IMR-90 (cell line): Measurements from ENCODE around the gene MADD. TPM values are rescaled to one million over a fixed set of nuclear protein-coding genes. Genes with fewer than 3 reads are reported as not detected.

Experiments used
- ATAC-seq: fragments of 200-7000 bp; cut with Tn5 transposase; 2 replicates; pipeline ENCODE4 v1.9.1; 2020; ENCODE audit warnings: low read depth, mild to moderate bottlenecking, moderate library complexity
- BruUV-seq: library from RNA; stranded (reverse); fragments of 400-500 nt; replicated peaks from 2 replicates; lab custom pipeline; 2021; lab: Mats Ljungman, UMichigan
- CTCF ChIA-PET: fragments of 300-600 bp; formaldehyde crosslinking; extraction: SDS; loops from one replicate; lab custom pipeline; 2021; ENCODE audit warnings: antibody characterized with exemption; lab: Yijun Ruan, JAX
- POLR2A ChIA-PET: fragments of 300-600 bp; sonication (Branson Sonifier 250); formaldehyde crosslinking; loops from one replicate; lab custom pipeline; 2022; ENCODE audit warnings: antibody characterized with exemption; ENCODE audit not compliant: unreplicated experiment; lab: Charles Lee
- DNase-seq: peaks from one replicate; pipeline ENCODE4 v3.0.0; 2013
- H2AFZ ChIP-seq: replicated peaks from 2 replicates; pipeline ENCODE3; 2013; ENCODE audit warnings: low read length, mild to moderate bottlenecking; ENCODE audit not compliant: poor library complexity
- H2AK5ac ChIP-seq: 2 replicates; pipeline ENCODE4 v1.6.1; 2013; ENCODE audit warnings: low read depth, low read length, inconsistent platforms
- H2AK9ac ChIP-seq: replicated peaks from 2 replicates; pipeline ENCODE3; 2013; ENCODE audit warnings: mild to moderate bottlenecking, low read depth, low read length, moderate library complexity; ENCODE audit not compliant: poor library complexity
- H2BK120ac ChIP-seq: 2 replicates; pipeline ENCODE4 v1.6.1; 2013; ENCODE audit warnings: low read depth, low read length, inconsistent platforms
- H2BK15ac ChIP-seq: 3 replicates; pipeline ENCODE4 v1.6.1; 2013; ENCODE audit warnings: low read depth, low read length, inconsistent platforms
- H2BK20ac ChIP-seq: 2 replicates; pipeline ENCODE4 v1.6.1; 2013; ENCODE audit warnings: low read depth, mild to moderate bottlenecking, inconsistent platforms, low read length, moderate library complexity
- H2BK5ac ChIP-seq: 2 replicates; pipeline ENCODE4 v1.6.1; 2013; ENCODE audit warnings: mild to moderate bottlenecking, low read depth, low read length, inconsistent platforms; ENCODE audit not compliant: poor library complexity, severe bottlenecking
- H3K14ac ChIP-seq: replicated peaks from 2 replicates; pipeline ENCODE4 v1.6.1; 2013; ENCODE audit warnings: low read depth, low read length, inconsistent platforms
- H3K18ac ChIP-seq: 2 replicates; pipeline ENCODE4 v1.6.1; 2013; ENCODE audit warnings: low read depth, low read length, control low read depth
- H3K23ac ChIP-seq: 2 replicates; pipeline ENCODE4 v1.6.1; 2013; ENCODE audit warnings: low read depth, low read length, inconsistent platforms
- H3K27ac ChIP-seq: 2 replicates; pipeline ENCODE4 v1.5.1; 2013; ENCODE audit warnings: mild to moderate bottlenecking, control low read depth, low read length; ENCODE audit not compliant: insufficient read depth
- H3K27me3 ChIP-seq: 2 replicates; pipeline ENCODE4 v1.6.1; 2013; ENCODE audit warnings: low read length; ENCODE audit not compliant: control insufficient read depth, insufficient read depth
- H3K36me3 ChIP-seq: 2 replicates; pipeline ENCODE4 v1.6.1; 2013; ENCODE audit warnings: low read length, mixed read lengths; ENCODE audit not compliant: control insufficient read depth, insufficient read depth
- H3K4ac ChIP-seq: 2 replicates; pipeline ENCODE4 v1.6.1; 2013; ENCODE audit warnings: low read depth, low read length, inconsistent platforms
- H3K4me1 ChIP-seq: 2 replicates; pipeline ENCODE4 v1.6.1; 2013; ENCODE audit warnings: low read length, mixed read lengths; ENCODE audit not compliant: control insufficient read depth, insufficient read depth
- H3K4me2 ChIP-seq: 2 replicates; pipeline ENCODE4 v1.6.1; 2013; ENCODE audit warnings: low read depth, mild to moderate bottlenecking, control low read depth, low read length, moderate library complexity
- H3K4me3 ChIP-seq: 2 replicates; pipeline ENCODE4 v1.5.1; 2013; ENCODE audit warnings: low read depth, mild to moderate bottlenecking, control low read depth, low read length, moderate library complexity; ENCODE audit not compliant: insufficient read depth
- H3K56ac ChIP-seq: 2 replicates; pipeline ENCODE4 v1.6.1; 2013; ENCODE audit warnings: low read length, inconsistent platforms; ENCODE audit not compliant: insufficient read depth; ENCODE audit errors: extremely low read depth
- H3K79me1 ChIP-seq, 2 experiments: 2 replicates each; pipeline ENCODE4 v1.6.1; 2013; ENCODE audit warnings: low read length in 2 of 2, inconsistent platforms in 1 of 2, low read depth in 1 of 2
- H3K9ac ChIP-seq: 2 replicates; pipeline ENCODE4 v1.6.1; 2013; ENCODE audit warnings: low read depth, low read length, control low read depth
- H3K9me1 ChIP-seq: 2 replicates; pipeline ENCODE4 v1.6.1; 2013; ENCODE audit warnings: low read length, inconsistent platforms; ENCODE audit not compliant: insufficient read depth
- H3K9me3 ChIP-seq: 2 replicates; pipeline ENCODE4 v1.6.1; 2013; ENCODE audit warnings: low read length; ENCODE audit not compliant: control insufficient read depth, insufficient read depth
- H4K20me1 ChIP-seq: 2 replicates; pipeline ENCODE4 v1.6.1; 2013; ENCODE audit warnings: low read length, inconsistent platforms; ENCODE audit not compliant: insufficient read depth
- H4K5ac ChIP-seq: 2 replicates; pipeline ENCODE4 v1.6.1; 2013; ENCODE audit warnings: mild to moderate bottlenecking, low read depth, low read length, control low read depth
- H4K8ac ChIP-seq, 2 experiments: 2 replicates each; pipeline ENCODE4 v1.6.1; 2013; ENCODE audit warnings: low read depth in 2 of 2, low read length in 2 of 2, control low read depth in 1 of 2, inconsistent platforms in 1 of 2
- H4K91ac ChIP-seq: 2 replicates; pipeline ENCODE4 v1.6.1; 2013; ENCODE audit warnings: low read depth, low read length, inconsistent platforms; ENCODE audit not compliant: insufficient read depth
- BHLHE40 ChIP-seq: fragments of 150-350 bp; IDR thresholded peaks from 2 replicates; pipeline ENCODE4 v1.6.1; 2016; ENCODE audit warnings: mild to moderate bottlenecking, low read depth, low read length
- CEBPB ChIP-seq: IDR thresholded peaks from 2 replicates; pipeline ENCODE4 v1.6.1; 2012; ENCODE audit warnings: low read depth, low read length, improper control_type of control experiment
- CHD1 ChIP-seq: IDR thresholded peaks from 2 replicates; pipeline ENCODE4 v1.6.1; 2012; ENCODE audit warnings: low read depth, low read length, improper control_type of control experiment
- FOS ChIP-seq: fragments of 150-350 bp; IDR thresholded peaks from 2 replicates; pipeline ENCODE4 v1.6.1; 2016; ENCODE audit warnings: low read depth, low read length
- MAFK ChIP-seq: IDR thresholded peaks from 2 replicates; pipeline ENCODE4 v1.6.1; 2012; ENCODE audit warnings: low read depth, low read length, improper control_type of control experiment
- MAZ ChIP-seq: IDR thresholded peaks from 2 replicates; pipeline ENCODE4 v1.6.1; 2012; ENCODE audit warnings: low read depth, mild to moderate bottlenecking, low read length, improper control_type of control experiment, moderate library complexity, borderline replicate concordance
- MXI1 ChIP-seq: IDR thresholded peaks from 2 replicates; pipeline ENCODE4 v1.6.1; 2012; ENCODE audit warnings: low read depth, mild to moderate bottlenecking, low read length, moderate library complexity, borderline replicate concordance
- NFE2L2 ChIP-seq: fragments of 150-350 bp; IDR thresholded peaks from 2 replicates; pipeline ENCODE4 v1.6.1; 2016; ENCODE audit warnings: low read depth, mild to moderate bottlenecking, low read length
- POLR2A ChIP-seq: IDR thresholded peaks from 2 replicates; pipeline ENCODE4 v1.6.1; 2012; ENCODE audit warnings: mild to moderate bottlenecking, low read depth, low read length
- RAD21 ChIP-seq: IDR thresholded peaks from 2 replicates; pipeline ENCODE4 v1.6.1; 2012; ENCODE audit warnings: low read length, improper control_type of control experiment
- RFX5 ChIP-seq: IDR thresholded peaks from 2 replicates; pipeline ENCODE4 v1.8.0; 2012; ENCODE audit warnings: low read depth, mild to moderate bottlenecking, low read length, moderate library complexity
- SMC3 ChIP-seq: fragments of 150-350 bp; IDR thresholded peaks from 2 replicates; pipeline ENCODE4 v1.6.1; 2016; ENCODE audit warnings: low read depth, mild to moderate bottlenecking, antibody characterized with exemption, low read length, moderate library complexity
- WGBS, 2 experiments: methylation state at CpG; one replicate each; pipeline versions ENCODE4 v1.1.5 to v1.1.7; 2013; ENCODE audit warnings: missing lambda C conversion rate in 2 of 2; ENCODE audit not compliant: insufficient read length in 1 of 2; ENCODE audit errors: extremely low coverage in 2 of 2; 5-methylcytosine and 5-hydroxymethylcytosine counted together
- dilution Hi-C: fragments of 300-500 bp; cut with HindIII; formaldehyde crosslinking; loops from one replicate; pipeline ENCODE4 v1.14.3; 2018; ENCODE audit warnings: low sequenced_read_pairs; ENCODE audit not compliant: unreplicated experiment
- in situ Hi-C: fragments of 300-500 bp; cut with MboI; formaldehyde crosslinking; loops from 3 replicates; pipeline ENCODE4 v1.14.3; 2019; ENCODE audit warnings: low sequenced_read_pairs, inconsistent platforms, mixed read lengths
- intact Hi-C: fragments of 100-400 bp; cut with micrococcal nuclease; formaldehyde crosslinking; loops from 2 replicates; pipeline ENCODE4 v1.10.0; 2022
- polyA plus RNA-seq, 3 experiments: library from polyadenylated mRNA; depleted of rRNA; stranded (reverse); fragments of >200 nt; gene quantifications; 2 replicates each; pipeline ENCODE4 v1.2.3, GENCODE V29; 2012; ENCODE audit warnings: low replicate concordance in 1 of 3
- total RNA-seq: library from RNA; depleted of rRNA; stranded (reverse); fragments of >200 nt; gene quantifications from 2 replicates; pipeline ENCODE4 v1.2.3, GENCODE V29; 2012
- TF ChIP-seq, protein P1 (sequence below): fragments of 150-350 bp; IDR thresholded peaks from 2 replicates; pipeline ENCODE4 v1.6.1; 2017; ENCODE audit warnings: mild to moderate bottlenecking, antibody characterized with exemption, low read length, low read depth
- TF ChIP-seq, protein P2 (sequence below): fragments of 150-350 bp; IDR thresholded peaks from 2 replicates; pipeline ENCODE4 v1.6.1; 2016; ENCODE audit warnings: low read depth, mild to moderate bottlenecking, low read length, moderate library complexity, borderline replicate concordance

Gene MADD
- total and polyA plus RNA-seq, 2 of the 4 experiments (the other 2 are of a cell fraction) = 13.3 to 16.4 TPM

DNA sequence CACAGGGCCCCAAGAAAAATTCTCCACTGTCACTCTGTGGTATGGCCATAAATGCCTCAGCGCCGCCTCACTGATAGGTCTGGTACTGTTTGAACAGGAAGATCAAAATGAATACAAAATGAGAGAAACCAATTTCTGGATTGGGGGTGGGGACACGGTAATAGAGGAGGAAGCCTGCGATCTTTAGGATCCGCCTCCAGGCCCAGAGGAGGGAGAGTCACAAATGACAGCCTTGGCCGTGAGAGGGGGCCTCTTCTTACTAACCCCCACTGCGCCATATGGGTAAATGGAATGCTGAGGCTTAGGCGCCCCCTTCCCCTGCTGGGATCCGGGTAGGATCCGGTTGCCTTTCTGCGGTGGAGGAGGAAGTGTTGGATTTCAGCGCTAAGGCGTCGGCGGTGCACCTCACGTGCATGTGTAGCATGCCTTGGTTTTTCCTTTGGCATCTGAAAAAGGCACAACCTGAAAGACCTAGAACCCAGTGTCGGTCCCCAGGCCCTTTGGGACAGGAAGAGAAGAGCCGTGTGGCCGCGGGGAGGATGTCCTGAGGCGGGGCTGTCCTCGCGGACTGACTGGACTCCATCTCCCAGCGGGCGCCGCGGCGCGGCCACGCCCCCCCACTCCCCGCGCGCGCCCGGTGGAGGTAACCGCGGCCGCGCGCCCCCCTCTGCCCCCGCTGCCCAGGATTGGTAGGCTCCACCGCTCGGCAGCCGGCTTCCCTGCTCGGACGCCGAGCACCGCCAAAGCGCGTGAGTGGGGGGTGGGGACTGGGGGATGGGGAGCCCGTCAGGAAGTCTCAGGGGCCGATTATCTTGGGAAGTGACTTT is 718 bp upstream of the MADD start:
- H2AFZ ChIP-seq = peak overlapping the region; percentile 96
- intact Hi-C loops = no loop called here
- peak overlapping the region; percentile 90 for H2BK120ac ChIP-seq
- H2AK9ac ChIP-seq = peak overlapping the region; percentile 94
- H3K9ac ChIP-seq = peak overlapping the region; percentile 95
- H2BK5ac ChIP-seq = peak overlapping the region; percentile 94
- H3K9me3 ChIP-seq = no peaks in the 10 kb centered on the region
- H3K23ac ChIP-seq = peak overlapping the region; percentile 97
- H4K91ac ChIP-seq = peak overlapping the region; percentile 96
- H2BK20ac ChIP-seq = peak overlapping the region; percentile 76
- H2AK5ac ChIP-seq = peak overlapping the region; percentile 60
- H3K4me1 ChIP-seq = peaks cover 20% of the 10 kb centered on the region
- peaks cover 26% of the 10 kb centered on the region for H3K9me1 ChIP-seq
- H3K79me1 ChIP-seq = peaks cover 19 to 47% of the 10 kb centered on the region in 2 experiments
- in situ Hi-C loops = no loop called here
- ChIA-PET CTCF (interaction anchor here (1.0 kb wide), 1 partner anchor 10 kb away, joined by 3 read pairs; no protein-coding TSS in a partner anchor), POLR2A (no interaction called here)
- peak overlapping the region; percentile 99 for H3K4ac ChIP-seq
- H4K20me1 ChIP-seq = peaks cover 34% of the 10 kb centered on the region
- H3K27me3 ChIP-seq = no peaks in the 10 kb centered on the region
- H3K4me2 ChIP-seq = peak overlapping the region; percentile 96
- H3K4me3 ChIP-seq = peak overlapping the region; percentile 89
- H3K56ac ChIP-seq = peak overlapping the region; percentile 82
- H2BK15ac ChIP-seq = peak overlapping the region; percentile 84; the same call in 2 of the 3 replicates
- peak overlapping the region; percentile 99 for H3K14ac ChIP-seq
- ATAC-seq (peak; percentile 76), DNase-seq (peak; percentile 82)
- H4K5ac ChIP-seq = peak overlapping the region; percentile 97
- H4K8ac ChIP-seq = peak overlapping the region; percentile 96
- no peaks in the 10 kb centered on the region for H3K36me3 ChIP-seq
- H3K27ac ChIP-seq = peak overlapping the region; percentile 99
- H3K18ac ChIP-seq = peak overlapping the region; percentile 98
- no TSS peak for BruUV-seq
- dilution Hi-C loops = no loop called here
- 0% methylated on average over 2 of the region's 52 CpGs; no CpG with 5 or more reads in 1 of the 2 experiments for WGBS, 2 experiments
- no peak; the same call in 1 of the 2 replicates for TF ChIP-seq POLR2A
- TF ChIP-seq BHLHE40 = peak; percentile 95
- 0 out of 2 replicates have a peak, but pooled peaks have one; percentile 51 for TF ChIP-seq MXI1
- TF ChIP-seq, protein P1, sequence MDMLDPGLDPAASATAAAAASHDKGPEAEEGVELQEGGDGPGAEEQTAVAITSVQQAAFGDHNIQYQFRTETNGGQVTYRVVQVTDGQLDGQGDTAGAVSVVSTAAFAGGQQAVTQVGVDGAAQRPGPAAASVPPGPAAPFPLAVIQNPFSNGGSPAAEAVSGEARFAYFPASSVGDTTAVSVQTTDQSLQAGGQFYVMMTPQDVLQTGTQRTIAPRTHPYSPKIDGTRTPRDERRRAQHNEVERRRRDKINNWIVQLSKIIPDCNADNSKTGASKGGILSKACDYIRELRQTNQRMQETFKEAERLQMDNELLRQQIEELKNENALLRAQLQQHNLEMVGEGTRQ = 0 out of 2 replicates have a peak, but pooled peaks have one; percentile 1
- no peak for TF ChIP-seq RFX5
- TF ChIP-seq CEBPB = no peak
- TF ChIP-seq CHD1 = no peak
- TF ChIP-seq, protein P2, sequence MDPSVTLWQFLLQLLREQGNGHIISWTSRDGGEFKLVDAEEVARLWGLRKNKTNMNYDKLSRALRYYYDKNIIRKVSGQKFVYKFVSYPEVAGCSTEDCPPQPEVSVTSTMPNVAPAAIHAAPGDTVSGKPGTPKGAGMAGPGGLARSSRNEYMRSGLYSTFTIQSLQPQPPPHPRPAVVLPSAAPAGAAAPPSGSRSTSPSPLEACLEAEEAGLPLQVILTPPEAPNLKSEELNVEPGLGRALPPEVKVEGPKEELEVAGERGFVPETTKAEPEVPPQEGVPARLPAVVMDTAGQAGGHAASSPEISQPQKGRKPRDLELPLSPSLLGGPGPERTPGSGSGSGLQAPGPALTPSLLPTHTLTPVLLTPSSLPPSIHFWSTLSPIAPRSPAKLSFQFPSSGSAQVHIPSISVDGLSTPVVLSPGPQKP = no peak
- peak; percentile 20; the same call in 1 of the 2 replicates for TF ChIP-seq RAD21
- 0 out of 2 replicates have a peak, but pooled peaks have one; percentile 5 for TF ChIP-seq MAZ
- TF ChIP-seq NFE2L2 = no peak
- no peak for TF ChIP-seq SMC3
- TF ChIP-seq MAFK = no peak
- no peak for TF ChIP-seq FOS
